CD14-positive monocyte (primary cell): Measurements from ENCODE around the gene STMN3. TPM values are rescaled to one million over a fixed set of nuclear protein-coding genes. Genes with fewer than 3 reads are reported as not detected.

Source experiments
- DNase-seq, 3 donors: peaks; one replicate each; pipeline ENCODE4 v3.0.0-alpha.2; 2011 to 2022
- H2AFZ ChIP-seq: 2 replicates; pipeline ENCODE4 v1.6.0; 2012; ENCODE audit warnings: mild to moderate bottlenecking, low read depth, low read length, inconsistent platforms; ENCODE audit not compliant: insufficient read depth, poor library complexity, severe bottlenecking
- H3K27ac ChIP-seq, 2 donors: 1 replicate in 1 of 2; 2 replicates in 1 of 2; pipeline ENCODE4 v1.5.1; 2012 to 2013; ENCODE audit warnings: low read length in 2 of 2, control low read depth in 1 of 2, inconsistent platforms in 1 of 2, low read depth in 1 of 2, mild to moderate bottlenecking in 1 of 2
- H3K27me3 ChIP-seq, 2 donors: one replicate each; pipeline versions ENCODE4 v1.6.0 to v1.6.1; 2011 to 2013; ENCODE audit warnings: low read length in 2 of 2; ENCODE audit not compliant: control insufficient read depth in 2 of 2, insufficient read depth in 2 of 2
- H3K36me3 ChIP-seq, 2 donors: replicated peaks in 1 of 2; 1 replicate in 1 of 2; 2 replicates in 1 of 2; pipeline versions ENCODE4 v1.5.1 to v1.6.1; 2012 to 2013; ENCODE audit warnings: low read length in 2 of 2, control low read depth in 1 of 2, inconsistent platforms in 1 of 2, mild to moderate bottlenecking in 1 of 2; ENCODE audit not compliant: insufficient read depth in 2 of 2, control insufficient read depth in 1 of 2
- H3K4me1 ChIP-seq, 2 donors: 1 replicate in 1 of 2; 2 replicates in 1 of 2; pipeline versions ENCODE4 v1.5.1 to v1.6.1; 2012 to 2013; ENCODE audit warnings: low read length in 2 of 2, control low read depth in 1 of 2, inconsistent platforms in 1 of 2, mild to moderate bottlenecking in 1 of 2, moderate library complexity in 1 of 2; ENCODE audit not compliant: insufficient read depth in 2 of 2, control insufficient read depth in 1 of 2
- H3K4me2 ChIP-seq: replicated peaks from 2 replicates; pipeline ENCODE3; 2012; ENCODE audit warnings: low read length, moderate library complexity, mild to moderate bottlenecking; ENCODE audit not compliant: poor library complexity, severe bottlenecking; ENCODE audit errors: extremely low read depth
- H3K4me3 ChIP-seq, 3 experiments: fragments of 200-600 bp in 1 of 3; sonication (generic) in 1 of 3; replicated peaks in 1 of 3; 1 replicate in 2 of 3; 2 replicates in 1 of 3; pipeline ENCODE4 v1.5.1; 2011 to 2013; ENCODE audit warnings: low read length in 3 of 3, mild to moderate bottlenecking in 3 of 3, control low read depth in 2 of 3, low read depth in 2 of 3, inconsistent platforms in 1 of 3, moderate library complexity in 1 of 3
- H3K79me2 ChIP-seq: 2 replicates; pipeline ENCODE4 v1.6.0; 2012; ENCODE audit warnings: mild to moderate bottlenecking, control low read depth, inconsistent platforms, low read length, moderate library complexity; ENCODE audit not compliant: insufficient read depth
- H3K9ac ChIP-seq: 2 replicates; pipeline ENCODE4 v1.6.0; 2017; ENCODE audit warnings: low read length, mild to moderate bottlenecking; ENCODE audit not compliant: insufficient read depth, poor library complexity, severe bottlenecking
- H3K9me3 ChIP-seq, 2 donors: replicated peaks in 1 of 2; 1 replicate in 1 of 2; 2 replicates in 1 of 2; pipeline versions ENCODE4 v1.5.1 to v1.6.1; 2012 to 2013; ENCODE audit warnings: low read length in 2 of 2, control low read depth in 1 of 2; ENCODE audit not compliant: control insufficient read depth in 1 of 2, insufficient read depth in 1 of 2
- H4K20me1 ChIP-seq: 2 replicates; pipeline ENCODE4 v1.6.0; 2012; ENCODE audit warnings: mild to moderate bottlenecking, low read length, control low read depth, moderate library complexity; ENCODE audit not compliant: insufficient read depth
- H3K27ac Mint-ChIP-seq, 7 donors: one replicate each; pipeline ENCODE4 v1.8.0; 2020; ENCODE audit warnings: mild to moderate bottlenecking in 7 of 7, mixed read lengths in 7 of 7, moderate library complexity in 6 of 7, inconsistent platforms in 2 of 7
- H3K27me3 Mint-ChIP-seq, 3 donors: one replicate each; pipeline ENCODE4 v1.8.0; 2021 to 2022; ENCODE audit warnings: low read depth in 3 of 3, mild to moderate bottlenecking in 3 of 3, mixed read lengths in 3 of 3, moderate library complexity in 3 of 3, inconsistent platforms in 1 of 3
- H3K36me3 Mint-ChIP-seq, 2 donors: one replicate each; pipeline ENCODE4 v1.8.0; 2020; ENCODE audit warnings: mixed read lengths in 2 of 2, inconsistent platforms in 1 of 2, mild to moderate bottlenecking in 1 of 2
- H3K4me1 Mint-ChIP-seq: one replicate; pipeline ENCODE4 v1.8.0; 2020; ENCODE audit warnings: mild to moderate bottlenecking, mixed read lengths
- H3K4me3 Mint-ChIP-seq, 2 donors: one replicate each; pipeline ENCODE4 v1.8.0; 2020; ENCODE audit warnings: mild to moderate bottlenecking in 2 of 2, mixed read lengths in 2 of 2, moderate library complexity in 1 of 2
- H3K9me3 Mint-ChIP-seq, 7 donors: one replicate each; pipeline ENCODE4 v1.8.0; 2020 to 2022; ENCODE audit warnings: mixed read lengths in 7 of 7, mild to moderate bottlenecking in 6 of 7, moderate library complexity in 6 of 7, inconsistent platforms in 2 of 7
- WGBS: methylation state at CpG from one replicate; pipeline ENCODE4 v1.1.5; 2013; ENCODE audit warnings: missing lambda C conversion rate; ENCODE audit not compliant: insufficient coverage; 5-methylcytosine and 5-hydroxymethylcytosine counted together
- intact Hi-C, 2 donors: fragments of 100-400 bp; cut with micrococcal nuclease; formaldehyde crosslinking; loops; one replicate each; pipeline versions ENCODE4 v1.15.0 to v1.15.1; 2023
- polyA plus RNA-seq, 3 donors: library from polyadenylated mRNA; depleted of rRNA in 1 of 3; unstranded in 2 of 3; stranded (reverse) in 1 of 3; fragments of 300-500 nt in 2 of 3; fragments of >200 nt in 1 of 3; fragmentation: Illumina TruSeq in 2 of 3; gene quantifications; 1 replicate in 2 of 3; 2 replicates in 1 of 3; pipeline ENCODE4 v1.2.3, GENCODE V29; 2012 to 2021
- TF ChIP-seq, protein P1 (sequence below): fragments of 200-600 bp; IDR thresholded peaks from one replicate; pipeline ENCODE4 v1.8.0; 2022; ENCODE audit warnings: antibody characterized with exemption, mild to moderate bottlenecking

STMN3 gene
- polyA plus RNA-seq, 3 donors = 0.10 to 8.1 (median 0.15) TPM

DNA sequence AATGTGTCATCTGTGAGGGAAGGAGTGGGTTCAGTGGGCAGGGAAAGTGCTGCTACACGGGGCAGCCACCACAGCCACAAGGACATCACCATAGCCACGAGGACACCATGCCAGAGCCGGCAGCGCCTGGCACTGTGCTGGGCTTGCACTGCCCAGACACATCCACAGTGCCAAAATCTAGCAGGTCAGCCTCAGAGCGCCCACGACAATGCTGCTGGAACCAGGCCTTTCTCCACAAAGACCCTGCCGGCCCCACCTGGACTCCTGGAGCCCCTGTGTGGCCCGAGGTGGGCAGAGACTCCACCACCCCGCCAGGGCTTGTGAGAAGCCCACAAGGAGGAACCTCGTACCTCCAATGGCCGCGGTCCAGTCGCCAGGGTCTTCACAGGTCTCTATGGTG lies 60.6 kb downstream of the STMN3 start:
- Mint-ChIP-seq H3K27me3 (peaks cover 0 to 6% (median 2%) of the 10 kb centered on the region in 3 donors), H3K9me3 (no peaks in the 10 kb centered on the region), H3K4me1 (peaks cover 8% of the 10 kb centered on the region), H3K27ac (peak overlapping the region in 1 of 7 donors; percentile 17), H3K4me3 (no peak overlapping the region), H3K36me3 (peaks cover 64 to 94% of the 10 kb centered on the region in 2 donors)
- Histone ChIP-seq H3K9me3 (no peaks in the 10 kb centered on the region), H3K36me3 (peaks cover 49 to 83% of the 10 kb centered on the region in 2 donors), H3K27ac (no peak overlapping the region), H4K20me1 (peaks cover 4% of the 10 kb centered on the region), H3K27me3 (no peaks in the 10 kb centered on the region), H3K4me2 (no peak overlapping the region), H2AFZ (no peak overlapping the region), H3K9ac (no peak overlapping the region), H3K79me2 (no peaks in the 10 kb centered on the region), H3K4me1 (peaks cover 0 to 5% of the 10 kb centered on the region in 2 donors), H3K4me3 (no peak overlapping the region)
- TF ChIP-seq, protein P1, sequence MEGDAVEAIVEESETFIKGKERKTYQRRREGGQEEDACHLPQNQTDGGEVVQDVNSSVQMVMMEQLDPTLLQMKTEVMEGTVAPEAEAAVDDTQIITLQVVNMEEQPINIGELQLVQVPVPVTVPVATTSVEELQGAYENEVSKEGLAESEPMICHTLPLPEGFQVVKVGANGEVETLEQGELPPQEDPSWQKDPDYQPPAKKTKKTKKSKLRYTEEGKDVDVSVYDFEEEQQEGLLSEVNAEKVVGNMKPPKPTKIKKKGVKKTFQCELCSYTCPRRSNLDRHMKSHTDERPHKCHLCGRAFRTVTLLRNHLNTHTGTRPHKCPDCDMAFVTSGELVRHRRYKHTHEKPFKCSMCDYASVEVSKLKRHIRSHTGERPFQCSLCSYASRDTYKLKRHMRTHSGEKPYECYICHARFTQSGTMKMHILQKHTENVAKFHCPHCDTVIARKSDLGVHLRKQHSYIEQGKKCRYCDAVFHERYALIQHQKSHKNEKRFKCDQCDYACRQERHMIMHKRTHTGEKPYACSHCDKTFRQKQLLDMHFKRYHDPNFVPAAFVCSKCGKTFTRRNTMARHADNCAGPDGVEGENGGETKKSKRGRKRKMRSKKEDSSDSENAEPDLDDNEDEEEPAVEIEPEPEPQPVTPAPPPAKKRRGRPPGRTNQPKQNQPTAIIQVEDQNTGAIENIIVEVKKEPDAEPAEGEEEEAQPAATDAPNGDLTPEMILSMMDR = no peak
- WGBS = over 99% methylated on average over 12 of the region's 13 CpGs
- no peak for DNase-seq
- intact Hi-C loops = no loop called here

DNA sequence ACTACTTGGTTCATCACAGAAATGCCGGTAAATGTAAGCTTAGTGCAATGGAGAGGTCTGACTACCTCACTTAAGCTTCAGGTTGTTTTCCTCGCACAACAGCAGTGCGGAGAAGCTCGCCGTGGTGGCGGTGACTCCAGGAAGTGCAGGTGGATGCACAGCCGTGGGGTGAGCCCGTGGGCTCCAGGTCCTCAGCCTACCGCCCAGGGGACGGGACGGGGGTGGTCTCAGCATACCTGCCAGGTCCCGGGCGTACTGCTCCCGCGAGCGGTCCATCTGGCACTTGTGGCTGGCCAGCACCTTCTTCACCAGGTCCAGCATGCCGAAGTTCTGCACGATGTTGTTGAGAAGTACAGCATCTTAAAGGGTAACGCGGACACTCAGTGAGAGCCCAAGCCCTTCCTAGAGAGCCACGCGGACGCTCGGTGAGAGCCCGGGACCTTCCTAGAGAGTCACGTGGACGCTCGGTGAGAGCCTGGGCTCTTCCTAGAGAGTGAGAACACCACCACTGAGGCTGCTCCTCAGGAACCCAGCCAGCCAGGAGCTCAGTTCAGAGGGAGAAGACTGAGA lies 61.4 kb downstream of the STMN3 start:
- Histone ChIP-seq H3K4me3 (no peak overlapping the region), H3K27me3 (no peaks in the 10 kb centered on the region), H3K4me1 (peaks cover 0 to 7% of the 10 kb centered on the region in 2 donors), H3K36me3 (peaks cover 46 to 77% of the 10 kb centered on the region in 2 donors), H4K20me1 (peaks cover 4% of the 10 kb centered on the region), H3K9me3 (no peaks in the 10 kb centered on the region), H3K79me2 (no peaks in the 10 kb centered on the region), H3K27ac (no peak overlapping the region), H3K4me2 (no peak overlapping the region), H2AFZ (no peak overlapping the region), H3K9ac (no peak overlapping the region)
- DNase-seq = no peak
- TF ChIP-seq, protein P1 = no peak
- Mint-ChIP-seq H3K4me1 (peaks cover 13% of the 10 kb centered on the region), H3K36me3 (peaks cover 66 to 94% of the 10 kb centered on the region in 2 donors), H3K9me3 (no peaks in the 10 kb centered on the region), H3K27me3 (peaks cover 0 to 4% (median 2%) of the 10 kb centered on the region in 3 donors), H3K4me3 (no peak overlapping the region), H3K27ac (peak overlapping the region in 1 of 7 donors; percentile 24)
- intact Hi-C loops = no loop called here
- 94% methylated on average over 25 of the region's 28 CpGs for WGBS
